ENCODE measurements around the gene COMMD9.

The COMMD9 gene

GRCh38 chr11:36222831-36223635, 66.2 kb downstream of the COMMD9 start:
- DNase-seq (ENCODE audit: low spot score): no peak
